ENCODE measurements around the gene BPIFB3. TPM values are rescaled to one million over a fixed set of nuclear protein-coding genes. Genes with fewer than 3 reads are reported as not detected.

Gene BPIFB3
- polyA plus RNA-seq, 3 donors: not detected

- DNase-seq: no peak
These were observed 37.8 kb upstream of the BPIFB3 start for GRCh38 chr20:33015700-33016580.

GRCh38 chr20:33016581-33017109 lies 37.1 kb upstream of the BPIFB3 start:
- no peak for DNase-seq

GRCh38 chr20:33017542-33017941 lies 36.2 kb upstream of the BPIFB3 start:
- DNase-seq: no peak

- DNase-seq: no peak
These were observed 35.4 kb upstream of the BPIFB3 start for GRCh38 chr20:33018169-33018931.

GRCh38 chr20:33019465-33020277 lies 34.0 kb upstream of the BPIFB3 start:
- no peak for DNase-seq

GRCh38 chr20:33020278-33021161 lies 33.2 kb upstream of the BPIFB3 start:
- no peak for DNase-seq

GRCh38 chr20:33021879-33022278 lies 31.8 kb upstream of the BPIFB3 start:
- DNase-seq: no peak

GRCh38 chr20:33022289-33022688 lies 31.4 kb upstream of the BPIFB3 start:
- DNase-seq: no peak

- DNase-seq: no peak
These were observed 30.8 kb upstream of the BPIFB3 start for GRCh38 chr20:33022694-33023438.

GRCh38 chr20:33023439-33024242 lies 30.1 kb upstream of the BPIFB3 start:
- no peak for DNase-seq

GRCh38 chr20:33024243-33024560 lies 29.5 kb upstream of the BPIFB3 start:
- DNase-seq: no peak

- no peak for DNase-seq
These were observed 28.9 kb upstream of the BPIFB3 start for GRCh38 chr20:33024609-33025317.

- no peak for DNase-seq
These were observed 28.3 kb upstream of the BPIFB3 start for GRCh38 chr20:33025318-33025876.

GRCh38 chr20:33026072-33026778 lies 27.5 kb upstream of the BPIFB3 start:
- DNase-seq: no peak

GRCh38 chr20:33026779-33027759 lies 26.6 kb upstream of the BPIFB3 start:
- no peak for DNase-seq
